Hepatocyte (in vitro differentiated cells): Measurements from ENCODE around the gene C6orf47.

ENCODE experiments used
- CTCF ChIP-seq: fragments of 200-600 bp; sonication (generic); IDR thresholded peaks from 2 replicates; pipeline ENCODE4 v1.5.1; 2016; ENCODE audit warnings: antibody characterized with exemption, mild to moderate bottlenecking; ENCODE audit not compliant: poor library complexity
- EZH2 ChIP-seq: fragments of 200-600 bp; sonication (generic); IDR thresholded peaks from 2 replicates; pipeline ENCODE4 v1.6.1; 2016; ENCODE audit warnings: antibody characterized with exemption, mild to moderate bottlenecking, borderline replicate concordance
- EZH2phosphoT487 ChIP-seq: fragments of 200-600 bp; sonication (generic); IDR thresholded peaks from one replicate; pipeline ENCODE4 v1.6.1; 2018; ENCODE audit warnings: antibody characterized with exemption, mild to moderate bottlenecking, low read depth, moderate library complexity; ENCODE audit not compliant: unreplicated experiment, severe bottlenecking

GRCh38 chr6:31621320-31621939, 39.1 kb downstream of the C6orf47 start:
- no peak for TF ChIP-seq CTCF
- TF ChIP-seq EZH2 = no peak
- no peak for TF ChIP-seq EZH2phosphoT487
